K562 (cell line): ENCODE measurements around the gene KIAA2012. TPM values are rescaled to one million over a fixed set of nuclear protein-coding genes. Genes with fewer than 3 reads are reported as not detected.

Experiments
- ATAC-seq: fragments of 200-7000 bp; cut with Tn5 transposase; 3 replicates; pipeline ENCODE4 v1.9.1; 2020; ENCODE audit warnings: moderate library complexity
- BruUV-seq: library from RNA; stranded (reverse); fragments of 400-500 nt; replicated peaks from 2 replicates; lab custom pipeline; 2021; lab: Mats Ljungman, UMichigan
- CTCF ChIA-PET: fragments of 300-600 bp; formaldehyde crosslinking; extraction: SDS; loops from one replicate; lab custom pipeline; 2021; ENCODE audit warnings: low intra/inter-chr PET ratio; lab: Yijun Ruan, JAX
- POLR2A ChIA-PET: fragments of 300-600, 350-650 bp; sonication (Branson Sonifier 250); formaldehyde crosslinking; extraction: SDS; loops from one replicate; lab custom pipeline; 2021; ENCODE audit warnings: antibody characterized with exemption, inconsistent platforms; lab: Yijun Ruan, JAX
- DNase-seq, 4 experiments: peaks; one replicate each; pipeline versions ENCODE4 v3.0.0 to v3.0.0-alpha.2; 2011 to 2018; ENCODE audit warnings: low spot score in 3 of 4, mixed read lengths in 3 of 4; ENCODE audit errors: extremely low read depth in 1 of 4
- FAIRE-seq: peaks from 2 replicates; lab custom pipeline; 2011; peaks lifted over from hg19 to GRCh38; lab: Jason Lieb, UNC
- H2AFZ ChIP-seq: 2 replicates; pipeline ENCODE4 v1.6.0; 2011; ENCODE audit warnings: low read depth, low read length, control low read depth, inconsistent platforms
- H3K27ac ChIP-seq: fragments of 200-600 bp; 3 replicates; pipeline ENCODE4 v1.8.0; 2011; ENCODE audit warnings: low read depth, mild to moderate bottlenecking, control low read depth, inconsistent platforms, low read length, moderate library complexity, mixed read lengths; ENCODE audit errors: extremely low read depth
- H3K27me3 ChIP-seq, 2 experiments: fragments of 300-600 bp in 1 of 2; 2 replicates in 1 of 2; 3 replicates in 1 of 2; pipeline versions ENCODE4 v1.6.0 to v1.8.0; 2011; ENCODE audit warnings: inconsistent platforms in 2 of 2, low read length in 2 of 2, mild to moderate bottlenecking in 1 of 2, mixed read lengths in 1 of 2, moderate library complexity in 1 of 2; ENCODE audit not compliant: control insufficient read depth in 2 of 2, insufficient read depth in 2 of 2
- H3K36me3 ChIP-seq: fragments of 300-600 bp; 3 replicates; pipeline ENCODE4 v1.8.0; 2011; ENCODE audit warnings: mild to moderate bottlenecking, low read length, inconsistent platforms; ENCODE audit not compliant: control insufficient read depth, insufficient read depth
- H3K4me1 ChIP-seq, 2 experiments: fragments of 200-600 bp in 1 of 2; replicated peaks in 1 of 2; 2 replicates in 1 of 2; 3 replicates in 1 of 2; pipeline versions ENCODE4 v1.5.1 to v1.8.0; 2011; ENCODE audit warnings: inconsistent platforms in 2 of 2, low read length in 2 of 2, mild to moderate bottlenecking in 1 of 2, mixed read lengths in 1 of 2, moderate library complexity in 1 of 2; ENCODE audit not compliant: control insufficient read depth in 2 of 2, insufficient read depth in 2 of 2
- H3K4me2 ChIP-seq: 2 replicates; pipeline ENCODE4 v1.6.1; 2011; ENCODE audit warnings: low read length, control low read depth, inconsistent platforms, mixed read lengths; ENCODE audit not compliant: insufficient read depth
- H3K4me3 ChIP-seq: fragments of 200-600 bp; sonication (generic), shearing (Covaris generic); 2 replicates; pipeline ENCODE4 v1.5.1; 2016; ENCODE audit warnings: control low read depth, inconsistent platforms
- H3K79me2 ChIP-seq: fragments of 200-600 bp; 3 replicates; pipeline ENCODE4 v1.8.0; 2011; ENCODE audit warnings: low read length, inconsistent platforms; ENCODE audit not compliant: control insufficient read depth, insufficient read depth
- H3K9ac ChIP-seq, 2 experiments: 2 replicates each; pipeline versions ENCODE4 v1.6.0 to v1.6.1; 2011; ENCODE audit warnings: low read depth in 2 of 2, low read length in 2 of 2, control low read depth in 1 of 2, inconsistent platforms in 1 of 2, mild to moderate bottlenecking in 1 of 2, mixed read lengths in 1 of 2; ENCODE audit not compliant: insufficient read depth in 1 of 2
- H3K9me1 ChIP-seq: one replicate; pipeline ENCODE4 v1.6.0; 2011; ENCODE audit warnings: inconsistent platforms, mild to moderate bottlenecking, low read length, moderate library complexity; ENCODE audit not compliant: control insufficient read depth, insufficient read depth
- H3K9me3 ChIP-seq: replicated peaks from 2 replicates; pipeline ENCODE4 v1.5.1; 2011; ENCODE audit warnings: low read depth, low read length, inconsistent platforms; ENCODE audit not compliant: control insufficient read depth, insufficient read depth
- H4K20me1 ChIP-seq: replicated peaks from 2 replicates; pipeline ENCODE4 v1.6.1; 2011; ENCODE audit warnings: low read length, inconsistent platforms, mixed read lengths; ENCODE audit not compliant: control insufficient read depth, insufficient read depth
- CBFA2T3 ChIP-seq: fragments of 450-650 bp; IDR thresholded peaks from 2 replicates; pipeline ENCODE4 v1.6.1; 2017
- CBX3 ChIP-seq, 2 experiments: IDR thresholded peaks; 1 replicate in 1 of 2; 2 replicates in 1 of 2; pipeline ENCODE4 v1.6.1; 2012; ENCODE audit warnings: inconsistent platforms in 2 of 2, low read length in 2 of 2, borderline replicate concordance in 1 of 2, control low read depth in 1 of 2
- CC2D1A ChIP-seq: fragments of 450-650 bp; IDR thresholded peaks from 2 replicates; pipeline ENCODE4 v1.6.1; 2017; ENCODE audit warnings: mild to moderate bottlenecking
- CXXC5 ChIP-seq: fragments of 250-450 bp; sonication (Bioruptor Pico); IDR thresholded peaks from 2 replicates; pipeline ENCODE4 v1.8.0; 2022; ENCODE audit warnings: inconsistent platforms, mild to moderate bottlenecking, moderate library complexity
- EP300 ChIP-seq: IDR thresholded peaks from 2 replicates; pipeline ENCODE4 v1.6.1; 2012; ENCODE audit warnings: low read length, improper control_type of control experiment
- FOXA1 ChIP-seq: fragments of 450-650 bp; IDR thresholded peaks from 2 replicates; pipeline ENCODE4 v1.6.1; 2016; ENCODE audit warnings: mild to moderate bottlenecking, borderline replicate concordance
- GATA2 ChIP-seq: sonication (generic); formaldehyde crosslinking; IDR thresholded peaks from 2 replicates; pipeline ENCODE4 v1.4.0; 2020; ENCODE audit warnings: mild to moderate bottlenecking, missing genetic modification reagents
- JUND ChIP-seq, 2 experiments: IDR thresholded peaks; 2 replicates in 1 of 2; 3 replicates in 1 of 2; pipeline ENCODE4 v1.6.1; 2011; ENCODE audit warnings: borderline replicate concordance in 2 of 2, low read depth in 2 of 2, low read length in 2 of 2, improper control_type of control experiment in 1 of 2, missing biosample characterization in 1 of 2, missing genetic modification characterization in 1 of 2, missing genetic modification reagents in 1 of 2
- KLF16 ChIP-seq: IDR thresholded peaks from 2 replicates; pipeline ENCODE4 v1.6.1; 2016; ENCODE audit warnings: antibody characterized with exemption
- MEIS2 ChIP-seq: fragments of 450-650 bp; IDR thresholded peaks from 2 replicates; pipeline ENCODE4 v1.6.1; 2014; ENCODE audit warnings: mild to moderate bottlenecking; ENCODE audit not compliant: partially characterized antibody
- NCOR1 ChIP-seq: fragments of 450-650 bp; IDR thresholded peaks from 2 replicates; pipeline ENCODE4 v1.6.1; 2016; ENCODE audit warnings: mild to moderate bottlenecking, moderate library complexity
- PML ChIP-seq: IDR thresholded peaks from 2 replicates; pipeline ENCODE4 v1.6.1; 2012; ENCODE audit warnings: low read length, inconsistent platforms
- RNF2 ChIP-seq: sonication (generic); IDR thresholded peaks from 2 replicates; pipeline ENCODE4 v1.6.1; 2016
- STAT5A ChIP-seq: IDR thresholded peaks from 2 replicates; pipeline ENCODE4 v1.6.1; 2012; ENCODE audit warnings: low read length, inconsistent platforms, borderline replicate concordance
- TAL1 ChIP-seq: fragments of 450-650 bp; IDR thresholded peaks from 2 replicates; pipeline ENCODE4 v1.6.1; 2016; ENCODE audit warnings: mild to moderate bottlenecking
- ZNF239 ChIP-seq: fragments of 250-450 bp; sonication (Bioruptor Pico); IDR thresholded peaks from 2 replicates; pipeline ENCODE4 v1.4.0; 2020; ENCODE audit warnings: mild to moderate bottlenecking
- ZNF695 ChIP-seq: fragments of 450-650 bp; formaldehyde crosslinking; IDR thresholded peaks from 2 replicates; pipeline ENCODE4 v1.4.0; 2020; ENCODE audit warnings: mild to moderate bottlenecking, moderate library complexity
- WGBS: fragments of 100-300 bp; shearing (Covaris generic); methylation state at CpG from one replicate; pipeline ENCODE4 v1.1.6; 2016; ENCODE audit warnings: low coverage, mixed read lengths; ENCODE audit not compliant: insufficient coverage; ENCODE audit errors: missing lambda C conversion rate; 5-methylcytosine and 5-hydroxymethylcytosine counted together
- in situ Hi-C: fragments of 300-500 bp; cut with MboI; formaldehyde crosslinking; loops from 4 replicates; pipeline ENCODE4 v1.15.0; 2018; ENCODE audit warnings: inconsistent platforms, mixed read lengths
- intact Hi-C: fragments of 100-400 bp; cut with micrococcal nuclease; formaldehyde crosslinking; loops from 2 replicates; pipeline ENCODE4 v1.14.2; 2022
- polyA plus RNA-seq, 8 experiments: library from polyadenylated mRNA; depleted of rRNA in 4 of 8; stranded (reverse) in 5 of 8; unstranded in 3 of 8; fragments of >200 nt; fragmentation: Nextera tagmentation in 2 of 8; fragmentation: Illumina TruSeq in 1 of 8; extraction: Ambion mirVana in 2 of 8; extraction: Trizol in 1 of 8; gene quantifications; 2 replicates each; pipeline versions ENCODE4 v1.2.1 to v1.2.3, GENCODE V29; 2011 to 2014; ENCODE audit warnings: inconsistent platforms in 1 of 8, missing spikeins in 1 of 8
- total RNA-seq, 7 experiments: library from RNA; depleted of rRNA in 6 of 7; stranded (reverse); fragments of >200 nt in 6 of 7; fragmentation: Illumina TruSeq in 2 of 7; extraction: Trizol in 2 of 7; gene quantifications; 2 replicates each; pipeline versions ENCODE4 v1.2.1 to v1.2.3, GENCODE V29; 2011 to 2021; ENCODE audit warnings: low replicate concordance in 1 of 7
- TF ChIP-seq, protein P1 (sequence below): sonication (generic); IDR thresholded peaks from 2 replicates; pipeline ENCODE4 v1.6.1; 2016

The KIAA2012 gene
- total and polyA plus RNA-seq, 9 of the 15 experiments (the other 6 are each of a cell fraction or from before 2014, with no cell fraction given) = not detected

DNA sequence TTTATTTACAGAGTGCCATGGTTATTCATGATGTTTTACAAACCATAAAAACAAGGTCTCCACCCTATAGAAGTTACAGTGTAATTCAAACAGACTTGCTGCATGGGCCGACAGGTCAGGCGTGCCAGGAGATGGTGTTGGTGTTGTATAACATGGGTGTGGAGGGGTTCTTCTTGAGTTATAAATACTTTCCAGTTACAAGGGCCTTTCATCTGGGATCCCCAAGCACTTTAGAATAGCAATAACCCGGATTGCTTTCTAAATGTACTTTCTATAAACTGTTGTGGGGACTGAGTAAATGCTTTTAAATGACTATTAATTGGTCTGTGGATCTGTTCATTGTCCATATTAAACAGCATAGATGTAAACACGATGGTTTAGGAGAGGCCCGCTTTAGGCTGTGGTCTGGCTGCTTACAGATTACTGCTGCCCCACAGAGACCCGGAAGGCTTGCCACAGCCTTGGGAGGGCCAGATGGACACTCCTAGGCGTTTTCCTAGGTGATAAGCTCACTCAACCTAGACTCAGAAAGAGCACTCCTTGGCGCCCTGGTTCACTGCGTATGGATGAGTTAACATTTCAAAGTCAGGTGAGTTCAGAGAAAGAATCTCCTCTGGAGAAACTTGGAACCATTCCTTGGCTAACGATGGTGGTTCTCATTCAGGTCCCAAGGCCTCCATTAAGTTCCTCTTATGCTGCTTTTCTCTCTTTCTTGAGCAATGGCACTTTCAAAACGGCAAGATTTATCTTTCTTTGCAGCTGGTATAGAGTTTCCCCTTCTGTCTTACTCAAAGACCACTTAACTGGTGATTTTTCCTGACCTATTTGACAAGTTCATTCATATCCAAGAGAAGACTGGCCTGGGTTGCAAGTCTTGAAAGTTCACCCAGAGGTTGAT, 3.6 kb upstream of the KIAA2012 start:
- H3K4me2 ChIP-seq = peak overlapping the region; percentile 39
- peak; percentile 83 for FAIRE-seq
- H2AFZ ChIP-seq = peak overlapping the region; percentile 64
- no peak overlapping the region; the same call in 2 of the 3 replicates for H3K27ac ChIP-seq
- H3K9me1 ChIP-seq = no peaks in the 10 kb centered on the region
- in situ Hi-C loops = no loop called here
- H3K36me3 ChIP-seq = no peaks in the 10 kb centered on the region
- ChIA-PET CTCF (no interaction called here), POLR2A (interaction anchor here (0.6 kb wide), 1 partner anchor 9 kb away, joined by 3 read pairs; no protein-coding TSS in a partner anchor)
- no peak overlapping the region; a peak in 1 of 4 replicates for H3K9ac ChIP-seq
- intact Hi-C loops = no loop called here
- no peaks in the 10 kb centered on the region for H3K9me3 ChIP-seq
- 8% methylated on average over 10 of the region's 11 CpGs for WGBS
- H3K27me3 ChIP-seq = no peaks in the 10 kb centered on the region; a peak in 1 of 5 replicates
- ATAC-seq = peak; percentile 96
- H3K4me1 ChIP-seq = peaks cover 0 to 19% of the 10 kb centered on the region in 2 experiments; a peak in 3 of 5 replicates
- H3K4me3 ChIP-seq = no peak overlapping the region
- no peaks in the 10 kb centered on the region for H3K79me2 ChIP-seq
- H4K20me1 ChIP-seq = no peaks in the 10 kb centered on the region
- DNase-seq = peak; percentile 20 to 82 (median 50)
- BruUV-seq = no TSS peak
- peak; percentile 23; the same call in 1 of the 2 replicates for TF ChIP-seq RNF2
- TF ChIP-seq STAT5A = peak; percentile 54; the same call in 1 of the 2 replicates
- peak; percentile 66 for TF ChIP-seq NCOR1
- TF ChIP-seq FOXA1 = no peak
- TF ChIP-seq CBX3 (IDR thresholded peaks at IDR 0.05; ENCODE audit: borderline replicate concordance in 1 of 2, low read length in 2 of 2) = peak in 1 of 2 experiments; percentile 15; a peak in 1 of 3 replicates
- peak; percentile 22; the same call in 1 of the 2 replicates for TF ChIP-seq CXXC5 (CRISPR knock-in tag)
- TF ChIP-seq, protein P1, sequence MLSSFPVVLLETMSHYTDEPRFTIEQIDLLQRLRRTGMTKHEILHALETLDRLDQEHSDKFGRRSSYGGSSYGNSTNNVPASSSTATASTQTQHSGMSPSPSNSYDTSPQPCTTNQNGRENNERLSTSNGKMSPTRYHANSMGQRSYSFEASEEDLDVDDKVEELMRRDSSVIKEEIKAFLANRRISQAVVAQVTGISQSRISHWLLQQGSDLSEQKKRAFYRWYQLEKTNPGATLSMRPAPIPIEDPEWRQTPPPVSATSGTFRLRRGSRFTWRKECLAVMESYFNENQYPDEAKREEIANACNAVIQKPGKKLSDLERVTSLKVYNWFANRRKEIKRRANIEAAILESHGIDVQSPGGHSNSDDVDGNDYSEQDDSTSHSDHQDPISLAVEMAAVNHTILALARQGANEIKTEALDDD = peak; percentile 45; the same call in 1 of the 2 replicates
- peak; percentile 58; the same call in 1 of the 2 replicates for TF ChIP-seq KLF16
- TF ChIP-seq PML = peak; percentile 40; the same call in 1 of the 2 replicates
- TF ChIP-seq JUND (IDR thresholded peaks at IDR 0.05; ENCODE audit: borderline replicate concordance, low read depth, low read length) = peak; percentile 18; the same call in 1 of the 2 replicates
- TF ChIP-seq JUND (tag; IDR thresholded peaks at IDR 0.05; ENCODE audit: borderline replicate concordance, low read depth, low read length) = no peak
- peak; percentile 50; the same call in 1 of the 2 replicates for TF ChIP-seq CC2D1A
- TF ChIP-seq ZNF695 = no peak
- TF ChIP-seq MEIS2 = peak; percentile 48
- TF ChIP-seq EP300 = peak; percentile 26; the same call in 1 of the 2 replicates
- TF ChIP-seq ZNF239 = no peak
- peak; percentile 73 for TF ChIP-seq TAL1
- peak; percentile 35; the same call in 1 of the 2 replicates for TF ChIP-seq GATA2 (CRISPR knock-in tag)
- peak; percentile 87 for TF ChIP-seq CBFA2T3
